HG03558 (cell line): ENCODE results near the gene VSIG1.

ENCODE experiments used
- ATAC-seq: cut with Tn5 transposase; IDR thresholded peaks from one replicate; pipeline ENCODE4 v1.9.1; 2021; ENCODE audit warnings: moderate number of reproducible peaks; ENCODE audit not compliant: unreplicated experiment; ENCODE audit errors: extremely low read depth

Gene VSIG1

GRCh38 chrX:108059801-108060200 lies 14.9 kb downstream of the VSIG1 start:
- no peak for ATAC-seq

- ATAC-seq: no peak
Measured at GRCh38 chrX:108064001-108064400, 19.1 kb downstream of the VSIG1 start.

DNA sequence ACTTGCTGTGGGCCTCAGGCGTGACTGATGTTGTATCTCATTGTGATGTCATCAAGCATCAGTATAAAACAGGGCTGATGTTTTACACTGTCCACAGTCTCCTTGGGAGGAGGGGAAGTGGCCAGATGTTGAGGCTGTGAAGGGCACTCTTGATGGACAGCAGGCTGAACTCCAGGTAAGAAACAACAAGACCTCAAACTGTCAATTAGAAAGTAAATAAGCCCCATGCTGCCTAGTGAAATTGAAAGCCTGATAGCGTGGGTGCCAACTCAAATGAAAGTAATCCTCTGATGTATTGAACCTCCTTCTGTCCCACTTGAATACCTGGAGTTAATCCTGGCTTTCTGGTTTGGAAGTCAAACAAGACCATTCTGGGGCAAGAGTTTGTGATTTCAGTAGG lies 19.7 kb downstream of the VSIG1 start:
- ATAC-seq: no peak

GRCh38 chrX:108068121-108068520 lies 23.3 kb downstream of the VSIG1 start:
- no peak for ATAC-seq

DNA sequence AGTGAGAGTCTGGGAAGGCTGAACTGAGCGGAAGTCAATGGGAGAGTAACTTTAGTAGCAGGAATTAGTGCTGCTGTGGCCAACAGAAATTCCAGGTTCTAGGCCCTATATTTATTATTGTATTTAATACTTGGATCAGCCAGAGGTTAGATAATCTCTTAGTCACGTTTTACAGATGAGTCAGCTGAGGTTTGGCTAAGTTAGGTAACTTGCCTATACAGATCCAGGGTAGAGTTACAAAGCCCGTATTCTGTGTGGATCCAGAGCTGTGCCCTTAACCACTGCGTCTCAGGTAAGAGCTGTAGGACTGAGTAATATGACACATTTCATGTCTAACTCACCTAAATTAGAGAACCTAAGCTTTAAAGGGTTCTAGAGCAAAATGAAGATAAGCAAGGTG lies 26.0 kb downstream of the VSIG1 start:
- no peak for ATAC-seq

- no peak for ATAC-seq
Measured at GRCh38 chrX:108071578-108071977, 26.7 kb downstream of the VSIG1 start.

- ATAC-seq: no peak
Measured at GRCh38 chrX:108072746-108073145, 27.9 kb downstream of the VSIG1 start.

DNA sequence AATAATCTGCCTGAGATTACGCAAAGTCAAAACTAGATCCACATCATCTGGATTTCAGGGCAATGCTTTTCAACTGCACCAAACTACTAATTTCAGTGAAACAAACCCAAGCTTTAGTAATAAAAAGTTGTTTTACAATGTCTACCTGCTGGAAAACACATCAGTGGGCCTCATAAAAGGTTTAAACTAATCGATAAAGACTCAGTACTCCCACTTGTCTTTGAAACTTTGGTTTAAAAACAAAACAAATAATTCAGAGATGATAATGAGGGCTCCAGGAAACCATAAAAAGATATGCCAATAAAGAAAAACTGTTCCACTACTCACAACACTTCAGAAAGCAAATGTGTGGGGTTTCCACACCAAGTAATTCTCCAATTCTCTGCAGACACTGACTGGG lies 36.2 kb downstream of the VSIG1 start:
- no peak for ATAC-seq

GRCh38 chrX:108087792-108088191 lies 42.9 kb downstream of the VSIG1 start:
- ATAC-seq: no peak

GRCh38 chrX:108088511-108088910 lies 43.6 kb downstream of the VSIG1 start:
- no peak for ATAC-seq

DNA sequence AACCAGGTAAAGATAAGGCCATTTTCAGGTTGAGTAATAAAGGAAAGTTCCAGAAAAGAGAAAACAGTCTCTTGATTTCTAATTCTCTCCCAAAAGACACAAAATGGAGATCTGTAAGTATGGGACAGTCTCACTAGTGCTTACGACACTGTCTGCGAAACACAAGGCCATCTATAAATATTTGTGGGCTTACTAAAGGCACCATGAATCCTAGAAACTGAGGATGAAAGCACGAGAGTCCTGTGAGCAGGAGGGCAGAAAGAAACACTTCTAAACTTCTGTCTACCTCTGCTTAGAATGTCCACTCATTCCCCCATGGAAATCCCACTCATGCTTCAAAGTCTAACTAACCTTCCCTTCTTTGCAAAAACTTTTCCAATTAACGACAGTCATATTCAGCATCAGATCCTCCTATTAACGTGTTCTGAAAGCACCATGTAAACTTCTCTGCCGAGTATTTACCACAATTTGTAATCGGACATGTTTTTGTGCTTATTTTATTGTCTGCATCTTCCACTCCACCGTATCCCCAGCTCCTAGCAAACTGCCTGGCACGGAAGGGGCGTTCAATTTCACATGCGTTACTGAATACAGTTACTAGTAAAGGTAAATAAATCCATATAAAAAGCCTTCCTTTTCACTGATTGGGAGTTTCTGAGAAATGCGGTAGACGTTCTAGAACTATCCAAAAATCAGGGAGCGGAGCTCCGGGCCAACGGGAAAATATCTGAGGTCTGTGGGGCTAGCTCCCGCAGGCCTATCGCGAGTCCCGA lies 45.8 kb downstream of the VSIG1 start:
- no peak for ATAC-seq

DNA sequence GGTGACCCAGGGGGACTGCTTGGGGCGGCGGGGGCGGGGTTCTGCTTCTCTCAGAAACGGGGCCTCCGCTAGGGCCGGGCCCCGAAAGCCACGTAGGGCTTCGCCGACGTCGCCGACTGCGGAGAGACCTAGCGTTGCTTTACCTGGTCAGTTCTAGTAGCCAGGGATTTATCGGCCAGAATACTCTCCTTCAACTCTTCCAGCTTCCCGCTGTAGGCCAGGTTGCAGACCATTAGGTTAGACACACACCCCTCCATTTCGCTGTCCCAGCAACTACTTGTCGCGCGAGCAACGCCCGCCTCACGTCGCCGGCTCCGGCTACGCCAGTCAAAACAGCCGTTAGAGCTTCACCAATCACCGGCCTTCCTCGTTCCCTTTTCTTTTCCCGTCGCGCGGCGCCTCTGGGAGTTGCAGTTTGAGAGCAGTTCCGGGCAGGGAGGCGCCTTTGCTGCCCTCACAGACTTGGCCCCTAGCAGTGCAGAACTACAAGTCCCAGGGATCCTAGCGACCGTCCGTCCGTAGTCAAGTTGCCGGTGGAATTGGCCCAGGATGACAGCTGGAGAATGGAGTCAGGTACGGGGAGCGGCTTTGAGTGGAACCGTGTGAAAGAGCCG lies 46.5 kb downstream of the VSIG1 start, which contains the start of the genes ATG4A and PSMD10:
ATG4A (plus strand) TSS at position 515 of the 614 bp plus-strand sequence; CDS start at position 564, 49 bp downstream.
PSMD10 (minus strand) TSS at position 279 of the 614 bp plus-strand sequence; CDS start at position 257, 22 bp downstream.
- peak; percentile 93 for ATAC-seq

DNA sequence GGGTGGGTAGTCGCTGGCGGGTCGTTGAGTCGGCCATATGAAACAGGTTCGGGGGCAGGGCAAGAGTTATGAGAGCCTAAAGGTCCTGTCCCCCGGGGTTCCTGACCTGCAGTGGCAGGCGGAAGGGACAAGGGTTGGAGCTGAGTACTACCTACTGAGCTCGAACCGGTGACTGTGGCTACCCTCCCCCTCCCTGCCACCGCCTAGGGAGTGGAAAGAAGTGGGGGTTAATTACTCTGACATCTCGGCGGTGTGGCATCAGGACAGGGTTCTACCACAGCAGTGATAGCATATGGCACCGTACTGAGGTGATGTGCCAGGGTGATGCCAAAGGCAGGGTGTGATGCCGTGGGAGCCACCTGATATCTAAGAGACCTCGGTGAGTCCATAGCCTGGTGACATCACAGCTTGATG lies 47.0 kb downstream of the VSIG1 start:
- ATAC-seq: peak; percentile 17

DNA sequence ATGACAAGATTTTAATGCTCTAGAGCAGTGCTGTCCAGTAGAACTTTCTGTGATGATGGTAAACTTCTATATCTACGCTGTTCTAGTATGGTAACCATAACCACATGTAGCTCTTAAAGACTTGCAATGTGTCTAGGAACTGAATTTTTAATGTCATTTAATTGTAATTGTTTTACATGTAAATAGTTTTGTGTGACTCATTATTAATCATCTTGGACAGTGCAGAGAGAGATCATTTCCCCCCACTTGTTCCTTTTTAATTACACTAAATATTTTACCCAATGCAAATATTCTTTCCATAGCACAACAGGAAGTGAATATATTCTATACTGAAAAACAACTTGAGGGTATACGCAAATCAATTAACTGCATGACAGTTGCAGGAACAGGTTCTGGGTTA lies 52.5 kb downstream of the VSIG1 start:
- ATAC-seq: no peak

DNA sequence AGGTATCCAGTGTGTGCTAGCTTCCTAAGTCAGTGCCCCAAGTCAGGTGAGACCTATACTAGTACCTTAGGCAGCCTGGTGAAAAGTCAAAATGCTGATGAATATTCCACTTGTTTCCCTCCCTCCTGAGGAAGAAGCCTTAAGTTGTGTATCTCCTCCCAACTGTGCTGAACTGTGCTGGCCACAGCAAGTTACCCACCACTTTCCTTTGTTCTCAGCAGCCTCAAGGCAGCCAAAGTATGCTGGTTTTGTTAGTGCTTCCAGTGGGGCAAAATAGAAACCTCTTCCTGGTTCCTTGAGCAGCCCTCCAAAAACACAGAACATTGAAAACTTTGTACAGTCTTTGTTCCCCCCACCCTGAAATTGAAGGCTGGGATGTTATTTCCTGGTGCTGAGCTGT lies 60.6 kb downstream of the VSIG1 start:
- no peak for ATAC-seq

DNA sequence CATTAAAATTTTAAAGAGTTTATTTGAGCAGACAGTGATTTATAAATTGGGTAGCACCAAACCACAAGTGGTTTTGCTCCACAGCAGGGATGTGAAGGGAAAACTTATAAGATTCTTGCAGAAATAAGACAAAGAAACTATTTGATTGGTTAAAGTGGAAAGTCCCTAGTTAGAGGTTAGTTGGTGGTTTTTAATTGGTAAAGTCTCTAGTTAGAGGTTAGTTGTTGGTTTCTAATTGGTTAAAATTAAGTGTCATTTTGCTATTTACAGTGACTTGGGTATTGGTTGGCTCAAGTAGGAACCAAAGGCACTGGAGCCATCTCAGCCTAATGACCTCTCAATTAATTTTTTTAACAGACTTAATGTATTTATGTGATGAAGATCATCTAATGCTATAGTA lies 69.7 kb downstream of the VSIG1 start:
- ATAC-seq: no peak

DNA sequence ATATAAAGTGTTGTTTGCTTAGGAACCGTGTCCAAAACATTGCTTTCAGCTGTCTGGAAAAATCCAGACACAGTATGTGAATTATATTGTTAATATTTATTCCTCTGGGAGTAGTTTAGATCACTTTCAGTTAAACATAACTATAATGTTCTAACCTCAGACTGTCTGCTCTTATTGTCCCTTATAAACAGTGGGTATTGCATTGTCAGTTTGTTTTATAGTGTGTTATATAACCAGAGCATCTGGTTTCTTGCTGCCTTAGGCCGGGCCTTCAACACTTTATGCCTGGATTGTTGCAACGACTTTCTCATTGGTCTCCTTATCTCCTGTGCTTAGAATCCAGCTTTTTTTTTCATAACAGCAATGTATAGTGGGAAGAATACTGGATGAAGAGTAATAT lies 73.1 kb downstream of the VSIG1 start:
- no peak for ATAC-seq

DNA sequence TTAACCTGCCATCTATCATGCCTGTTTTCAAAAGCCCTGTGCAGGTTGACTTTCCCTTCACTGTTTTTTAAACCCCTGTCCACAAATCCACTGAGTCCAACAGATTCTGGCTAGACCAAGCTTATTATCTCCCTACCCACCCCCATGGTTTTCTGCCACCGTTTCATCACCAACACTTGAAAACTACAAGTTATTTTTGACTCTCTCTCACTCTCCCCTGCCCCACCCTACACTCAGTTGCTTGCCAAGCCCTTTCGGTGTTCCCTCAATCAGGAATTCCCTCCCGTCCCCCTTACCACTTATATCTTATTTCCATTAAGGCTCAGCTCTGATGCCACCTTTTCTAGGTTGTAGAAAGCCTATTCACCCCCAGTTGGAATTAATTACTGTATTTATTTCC lies 76.4 kb downstream of the VSIG1 start:
- no peak for ATAC-seq

GRCh38 chrX:108122748-108123147 lies 77.9 kb downstream of the VSIG1 start:
- no peak for ATAC-seq

- ATAC-seq: no peak
Measured at GRCh38 chrX:108123591-108124366, 78.9 kb downstream of the VSIG1 start.

DNA sequence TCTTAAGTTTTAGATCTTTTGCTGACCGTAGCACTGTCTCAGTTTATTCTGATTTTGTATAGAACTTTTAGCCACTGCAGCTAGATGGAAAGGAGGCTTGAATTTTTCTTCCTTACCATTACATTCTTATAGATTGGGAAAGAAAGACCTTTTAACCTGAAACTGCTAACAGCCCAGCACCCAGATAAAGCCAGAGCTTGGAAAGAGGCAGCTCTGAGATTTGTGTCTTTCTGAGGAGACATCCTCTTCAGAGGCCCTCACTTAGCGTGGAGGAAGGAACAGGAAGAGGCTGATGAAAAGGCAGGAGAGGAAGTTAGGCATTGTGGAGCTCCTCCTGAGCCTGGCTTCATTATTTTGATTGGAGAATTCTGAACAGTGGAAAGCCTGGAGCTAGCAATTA lies 81.8 kb downstream of the VSIG1 start:
- ATAC-seq: no peak
